Epithelial cell of proximal tubule (primary cell): ENCODE measurements around the gene MBNL1. TPM values are rescaled to one million over a fixed set of nuclear protein-coding genes. Genes with fewer than 3 reads are reported as not detected.

Experiments used
- DNase-seq: peaks from one replicate; pipeline ENCODE4 v3.0.0-alpha.2; 2011; ENCODE audit warnings: low read depth
- H3K4me3 ChIP-seq: 2 replicates; pipeline ENCODE4 v1.5.1; 2011; ENCODE audit warnings: low read depth, mild to moderate bottlenecking, low read length
- CTCF ChIP-seq: conservative IDR thresholded peaks from 2 replicates; pipeline ENCODE4 v1.5.1; 2012; ENCODE audit warnings: low read depth, mild to moderate bottlenecking, low read length
- total RNA-seq: library from RNA; depleted of rRNA; stranded (reverse); fragments of >200 nt; gene quantifications from 2 replicates; pipeline ENCODE4 v1.2.3, GENCODE V29; 2015

MBNL1 gene
- total RNA-seq, 1 donor from 2014 or later, result 75.3 TPM

DNA sequence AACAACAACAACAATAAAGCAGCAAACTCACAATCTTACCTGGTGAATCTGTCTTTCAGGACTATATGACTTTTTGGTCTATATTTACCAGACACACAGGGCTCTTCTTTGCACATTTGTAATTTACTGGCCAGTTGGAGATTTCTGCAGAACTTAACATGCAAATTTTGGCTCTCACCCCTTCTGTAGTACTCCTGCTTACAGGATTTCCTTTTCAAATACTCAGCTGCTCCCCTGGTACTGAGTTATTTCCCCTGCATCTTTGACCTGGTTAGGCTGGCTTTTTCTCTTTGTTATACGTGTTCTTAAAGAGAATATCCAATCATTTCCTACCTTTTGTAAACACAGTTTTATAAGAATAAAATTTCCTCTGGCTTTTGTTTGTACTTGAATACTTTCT is 228.0 kb downstream of the MBNL1 start:
- TF ChIP-seq CTCF, result no peak
- H3K4me3 ChIP-seq, result no peak overlapping the region
- DNase-seq, result no peak

DNA sequence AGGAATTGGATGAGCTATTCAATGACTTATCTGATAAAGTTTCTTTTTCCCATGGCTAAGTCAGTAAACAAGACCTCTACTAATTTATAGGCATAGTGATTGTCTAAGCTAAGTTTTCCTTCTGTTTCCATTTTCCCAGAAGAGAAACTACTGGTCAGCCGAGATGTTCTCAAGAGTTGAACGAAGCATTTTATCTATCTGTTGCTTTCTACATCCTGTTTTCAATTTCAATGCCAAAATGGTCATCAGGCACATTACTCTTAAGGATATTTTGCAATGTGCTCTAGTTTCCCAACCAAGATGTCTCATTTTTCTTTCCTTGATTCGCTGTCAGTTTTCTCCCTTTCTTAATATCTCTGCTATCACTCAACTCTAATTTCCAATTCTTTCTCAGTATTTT is 228.7 kb downstream of the MBNL1 start:
- no peak for DNase-seq
- H3K4me3 ChIP-seq, result no peak overlapping the region
- no peak for TF ChIP-seq CTCF

DNA sequence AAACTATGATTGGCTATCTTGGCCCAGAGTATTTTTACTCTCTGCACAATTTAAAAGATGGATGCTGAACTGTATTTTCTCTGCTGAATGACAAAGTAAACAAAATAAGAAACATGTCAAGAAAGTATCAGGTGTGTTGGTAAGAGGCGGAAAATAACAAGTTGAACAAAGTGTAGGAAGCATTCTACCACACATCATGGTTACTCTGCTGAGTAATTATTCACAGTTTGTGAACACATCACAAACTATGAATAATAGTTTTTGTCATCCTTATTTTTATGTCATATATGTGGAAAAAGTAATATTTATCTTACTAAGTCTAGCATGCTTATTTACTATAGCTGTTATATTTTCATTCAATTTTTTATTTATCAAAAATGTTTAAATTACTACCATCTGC is 229.2 kb downstream of the MBNL1 start:
- H3K4me3 ChIP-seq, result no peak overlapping the region
- TF ChIP-seq CTCF, result no peak
- no peak for DNase-seq

- no peak for DNase-seq
- no peak overlapping the region for H3K4me3 ChIP-seq
- no peak for TF ChIP-seq CTCF
Measured at GRCh38 chr3:152499791-152500385, 231.2 kb downstream of the MBNL1 start.

DNA sequence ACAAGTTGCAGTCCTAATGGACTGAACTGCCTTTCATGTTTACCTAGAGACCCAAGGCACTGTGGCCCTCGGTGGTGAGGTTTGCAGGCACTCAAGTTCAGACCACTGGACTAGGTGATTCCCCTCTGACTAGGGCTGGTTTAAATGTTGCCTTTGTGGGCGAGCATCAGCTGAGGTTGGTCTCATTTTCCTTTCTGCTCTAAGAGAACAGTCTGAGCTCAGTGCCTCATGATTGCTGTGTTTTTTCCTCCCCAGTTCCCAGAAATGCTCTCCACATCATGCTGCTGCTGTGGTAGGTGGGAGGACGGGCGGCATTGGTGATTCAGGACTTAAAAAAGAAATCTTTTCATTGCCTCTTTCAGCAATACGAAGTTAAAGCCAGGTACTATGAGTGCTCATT is 237.2 kb downstream of the MBNL1 start:
- no peak for DNase-seq
- no peak overlapping the region for H3K4me3 ChIP-seq
- TF ChIP-seq CTCF, result no peak

DNA sequence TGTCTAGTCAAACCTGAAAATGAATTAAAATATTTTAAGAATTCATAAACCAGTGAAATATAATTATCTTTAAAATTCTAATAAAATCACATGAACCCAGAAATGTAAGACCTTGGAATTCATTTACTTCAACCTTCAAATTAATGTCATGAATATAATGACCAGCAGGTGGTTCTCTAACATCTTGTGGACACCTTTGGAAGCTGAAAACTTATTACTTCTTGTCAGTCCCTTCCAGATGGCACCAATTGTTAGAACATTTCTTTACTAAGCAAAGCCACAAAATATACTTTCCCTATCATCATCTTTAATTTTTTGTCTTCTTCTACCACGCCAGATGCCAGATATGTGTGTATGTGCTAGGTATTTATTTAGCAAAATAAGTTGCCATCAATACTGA is 240.0 kb downstream of the MBNL1 start:
- no peak overlapping the region for H3K4me3 ChIP-seq
- TF ChIP-seq CTCF, result peak; percentile 41
- DNase-seq, result no peak

DNA sequence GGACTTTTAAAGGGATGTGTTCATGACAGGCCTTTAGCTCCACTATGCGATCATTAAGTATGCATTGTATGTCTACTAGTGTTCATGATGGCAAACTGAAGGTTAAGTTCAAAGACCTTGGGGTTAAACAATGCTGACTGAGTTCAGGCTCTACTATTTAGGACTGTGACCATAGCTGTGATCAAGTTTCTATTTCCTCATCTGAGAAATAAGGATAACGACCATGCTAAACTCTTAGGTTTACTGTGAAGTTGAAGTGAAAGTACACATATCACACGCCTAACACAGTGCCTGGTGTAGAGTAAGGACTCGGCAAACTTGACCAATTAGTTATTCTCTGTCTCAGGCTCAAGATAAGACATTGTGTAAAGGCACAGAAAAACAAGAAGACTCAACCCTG is 243.2 kb downstream of the MBNL1 start:
- TF ChIP-seq CTCF, result no peak
- DNase-seq, result no peak
- no peak overlapping the region for H3K4me3 ChIP-seq
